SU-DHL-6 (cell line): ENCODE measurements around the gene VDAC1.
A peak's percentile ranks its signal among the peaks of the same experiment; 100 is the strongest.

Experiments
- H2AFZ ChIP-seq: fragments of 200-600 bp; sonication (generic); 2 replicates; pipeline ENCODE4 v1.6.1; 2014; ENCODE audit warnings: low read depth, mild to moderate bottlenecking, moderate library complexity, mixed read lengths, antibody characterized with exemption, low read length; ENCODE audit not compliant: severe bottlenecking
- H3F3A ChIP-seq: fragments of 200-600 bp; shearing (Covaris generic); 2 replicates; pipeline ENCODE4 v1.6.0; 2016; ENCODE audit warnings: antibody characterized with exemption, mild to moderate bottlenecking; ENCODE audit not compliant: insufficient read depth
- H3K27ac ChIP-seq: fragments of 200-600 bp; sonication (generic); 2 replicates; pipeline ENCODE4 v1.5.1; 2016; ENCODE audit warnings: low read depth, mild to moderate bottlenecking, low read length, moderate library complexity, mixed read lengths
- H3K27me3 ChIP-seq: fragments of 200-600 bp; sonication (generic), shearing (Covaris generic); 2 replicates; pipeline ENCODE4 v1.6.0; 2014; ENCODE audit warnings: mild to moderate bottlenecking, low read length
- H3K36me3 ChIP-seq: fragments of 200-600 bp; sonication (generic); 2 replicates; pipeline ENCODE4 v1.6.1; 2014; ENCODE audit warnings: mild to moderate bottlenecking, low read length, mixed read lengths
- H3K4me2 ChIP-seq: fragments of 300-600, 200-600 bp; shearing (Covaris generic), sonication (generic); 2 replicates; pipeline ENCODE4 v1.6.0; 2014; ENCODE audit warnings: low read length, low read depth, mild to moderate bottlenecking; ENCODE audit not compliant: poor library complexity, severe bottlenecking
- H3K4me3 ChIP-seq: fragments of 200-600 bp; sonication (generic); 2 replicates; pipeline ENCODE4 v1.5.1; 2014; ENCODE audit warnings: antibody characterized with exemption, low read length, mild to moderate bottlenecking, mixed read lengths; ENCODE audit not compliant: insufficient read depth, poor library complexity, severe bottlenecking
- H3K79me2 ChIP-seq: fragments of 200-600 bp; sonication (generic); 2 replicates; pipeline ENCODE4 v1.6.1; 2014; ENCODE audit warnings: mild to moderate bottlenecking, low read length, moderate library complexity; ENCODE audit not compliant: insufficient read depth
- H3K9ac ChIP-seq: fragments of 200-600 bp; sonication (generic); 2 replicates; pipeline ENCODE4 v1.7.0; 2014; ENCODE audit warnings: mild to moderate bottlenecking, low read length
- H3K9me2 ChIP-seq: fragments of 200-600 bp; sonication (generic); replicated peaks from 2 replicates; pipeline ENCODE4 v1.6.1; 2014; ENCODE audit warnings: low read length; ENCODE audit not compliant: insufficient read depth
- H3K9me3 ChIP-seq: fragments of 200-600 bp; sonication (generic); 2 replicates; pipeline ENCODE4 v1.6.1; 2014; ENCODE audit warnings: low read length, mixed read lengths; ENCODE audit not compliant: insufficient read depth
- H4K20me1 ChIP-seq: fragments of 200-600 bp; sonication (generic); 2 replicates; pipeline ENCODE4 v1.6.1; 2014; ENCODE audit warnings: low read depth, mild to moderate bottlenecking, antibody characterized with exemption, low read length, moderate library complexity, mixed read lengths
- CTCF ChIP-seq: fragments of 200-600 bp; sonication (generic); IDR thresholded peaks from one replicate; pipeline ENCODE4 v1.5.1; 2017; ENCODE audit warnings: antibody characterized with exemption, mild to moderate bottlenecking, low read length, moderate library complexity; ENCODE audit not compliant: insufficient read depth, poor library complexity, severe bottlenecking
- EZH2phosphoT487 ChIP-seq: fragments of 200-600 bp; sonication (generic), shearing (Covaris generic); conservative IDR thresholded peaks from 2 replicates; pipeline ENCODE4 v1.6.1; 2018; ENCODE audit warnings: mild to moderate bottlenecking, antibody characterized with exemption, low read length, moderate library complexity, mixed read lengths

Gene VDAC1

GRCh38 chr5:133968204-133968980 is 36.4 kb downstream of the VDAC1 start, which contains the start of gene C5orf15:
Gene C5orf15, minus strand, starts transcription at chr5:133968625. Its CDS starts 41 bp downstream, at chr5:133968584.
- H3K9me2 ChIP-seq = no peaks in the 10 kb centered on the region
- peak within 1 kb of the TSS; percentile 82 for H3K4me3 ChIP-seq
- peaks cover 7% of the 10 kb centered on the region; the same call in 1 of the 2 replicates for H3K36me3 ChIP-seq
- H4K20me1 ChIP-seq = no peaks in the 10 kb centered on the region
- H3K27ac ChIP-seq = peak within 1 kb of the TSS; percentile 38
- peak within 1 kb of the TSS; percentile 79 for H3K4me2 ChIP-seq
- peak within 1 kb of the TSS; percentile 76 for H2AFZ ChIP-seq
- H3F3A ChIP-seq = peaks cover 31% of the 10 kb centered on the region
- TF ChIP-seq EZH2phosphoT487 = no peak
- no peak for TF ChIP-seq CTCF
- H3K9me3 ChIP-seq = no peaks in the 10 kb centered on the region
- H3K9ac ChIP-seq = peak within 1 kb of the TSS; percentile 77
- H3K27me3 ChIP-seq = no peaks in the 10 kb centered on the region
- H3K79me2 ChIP-seq = peaks cover 6% of the 10 kb centered on the region; the same call in 1 of the 2 replicates

- Histone ChIP-seq H2AFZ (peak overlapping the region; percentile 76), H3K36me3 (peaks cover 1% of the 10 kb centered on the region; the same call in 1 of the 2 replicates), H3K9me2 (no peaks in the 10 kb centered on the region), H3K9ac (peak overlapping the region; percentile 77), H3K9me3 (no peaks in the 10 kb centered on the region), H3K79me2 (peaks cover 13% of the 10 kb centered on the region; the same call in 1 of the 2 replicates), H3K27ac (0 out of 2 replicates have a peak overlapping the region, but pooled peaks have one; percentile 38), H3K4me2 (peak overlapping the region; percentile 79), H3K4me3 (peak overlapping the region; percentile 82), H4K20me1 (no peaks in the 10 kb centered on the region), H3K27me3 (no peaks in the 10 kb centered on the region), H3F3A (peaks cover 26% of the 10 kb centered on the region)
- TF ChIP-seq CTCF (no peak), EZH2phosphoT487 (no peak)
These were observed 37.0 kb downstream of the VDAC1 start for GRCh38 chr5:133967698-133968203.

GRCh38 chr5:133967124-133967523 is 37.7 kb downstream of the VDAC1 start:
- no peaks in the 10 kb centered on the region for H3K9me2 ChIP-seq
- H3K36me3 ChIP-seq = no peaks in the 10 kb centered on the region
- H4K20me1 ChIP-seq = no peaks in the 10 kb centered on the region
- peaks cover 15% of the 10 kb centered on the region; the same call in 1 of the 2 replicates for H3K79me2 ChIP-seq
- H3K9me3 ChIP-seq = no peaks in the 10 kb centered on the region
- peaks cover 26% of the 10 kb centered on the region for H3F3A ChIP-seq
- no peak overlapping the region for H2AFZ ChIP-seq
- H3K4me3 ChIP-seq = no peak overlapping the region
- no peak for TF ChIP-seq EZH2phosphoT487
- no peak for TF ChIP-seq CTCF
- H3K9ac ChIP-seq = no peak overlapping the region
- H3K4me2 ChIP-seq = peak overlapping the region; percentile 79
- H3K27ac ChIP-seq = no peak overlapping the region
- H3K27me3 ChIP-seq = no peaks in the 10 kb centered on the region
